A673 (cell line): ENCODE measurements around the gene IGSF21. TPM values are rescaled to one million over a fixed set of nuclear protein-coding genes. Genes with fewer than 3 reads are reported as not detected.

ENCODE experiments used
- BruUV-seq: library from RNA; stranded (reverse); fragments of 400-500 nt; replicated peaks from 2 replicates; lab custom pipeline; 2021; lab: Mats Ljungman, UMichigan
- CTCF ChIA-PET: fragments of 300-600 bp; sonication (Branson Sonifier 250); formaldehyde crosslinking; loops from one replicate; lab custom pipeline; 2022; ENCODE audit warnings: antibody characterized with exemption; lab: Charles Lee
- POLR2A ChIA-PET: fragments of 300-600 bp; sonication (Branson Sonifier 250); formaldehyde crosslinking; loops from one replicate; lab custom pipeline; 2022; ENCODE audit warnings: antibody characterized with exemption; ENCODE audit not compliant: low non-redundant PET; lab: Charles Lee
- DNase-seq: peaks from one replicate; pipeline ENCODE4 v3.0.0-alpha.2; 2015; ENCODE audit warnings: low spot score
- H3K27ac ChIP-seq: fragments of 200-600 bp; sonication (generic); 2 replicates; pipeline ENCODE4 v1.5.1; 2016; ENCODE audit warnings: mixed run types, low read depth, mild to moderate bottlenecking, mixed read lengths, antibody characterized with exemption, low read length; ENCODE audit not compliant: poor library complexity, severe bottlenecking
- H3K27me3 ChIP-seq: fragments of 200-600 bp; sonication (generic); replicated peaks from 2 replicates; pipeline ENCODE4 v1.6.1; 2017; ENCODE audit warnings: mixed run types, low read depth, mild to moderate bottlenecking, mixed read lengths, antibody characterized with exemption, low read length; ENCODE audit not compliant: insufficient read depth, poor library complexity
- H3K36me3 ChIP-seq: fragments of 200-600 bp; sonication (generic); 2 replicates; pipeline ENCODE4 v1.6.1; 2016; ENCODE audit warnings: mixed run types, mild to moderate bottlenecking, mixed read lengths, antibody characterized with exemption, low read length; ENCODE audit not compliant: insufficient read depth, poor library complexity, severe bottlenecking
- H3K4me1 ChIP-seq: fragments of 200-600 bp; sonication (generic); 2 replicates; pipeline ENCODE4 v1.6.1; 2017; ENCODE audit warnings: mixed run types, mild to moderate bottlenecking, mixed read lengths, antibody characterized with exemption, low read length; ENCODE audit not compliant: insufficient read depth, poor library complexity, severe bottlenecking
- H3K4me3 ChIP-seq: fragments of 200-600 bp; sonication (generic); 2 replicates; pipeline ENCODE4 v1.5.1; 2016; ENCODE audit warnings: low read depth, mixed run types, mild to moderate bottlenecking, mixed read lengths, low read length; ENCODE audit not compliant: poor library complexity, severe bottlenecking
- H3K9me3 ChIP-seq: fragments of 200-600 bp; sonication (generic); 2 replicates; pipeline ENCODE4 v1.6.1; 2016; ENCODE audit warnings: mixed run types, low read depth, mild to moderate bottlenecking, mixed read lengths, antibody characterized with exemption, low read length; ENCODE audit not compliant: poor library complexity, severe bottlenecking
- EZH2 ChIP-seq: fragments of 200-600 bp; sonication (generic); IDR thresholded peaks from 2 replicates; pipeline ENCODE4 v1.6.1; 2017; ENCODE audit warnings: borderline replicate concordance, low read depth, mild to moderate bottlenecking, mixed read lengths, antibody characterized with exemption, low read length; ENCODE audit not compliant: poor library complexity, severe bottlenecking
- intact Hi-C: fragments of 100-400 bp; cut with micrococcal nuclease; formaldehyde crosslinking; loops from one replicate; pipeline ENCODE4 v1.10.0; 2022; ENCODE audit not compliant: unreplicated experiment
- total RNA-seq: library from RNA; stranded (reverse); gene quantifications from 2 replicates; pipeline ENCODE4 v1.2.3, GENCODE V29; 2021
- TF ChIP-seq, protein P1 (sequence below): fragments of 300-800, 200-600 bp; sonication (generic); conservative IDR thresholded peaks from 2 replicates; pipeline ENCODE4 v1.5.1; 2017; ENCODE audit warnings: low read depth, mild to moderate bottlenecking, antibody characterized with exemption, low read length, moderate library complexity, mixed read lengths

IGSF21 gene
- total RNA-seq, 1 experiment from 2014 or later = 3.2 TPM

DNA sequence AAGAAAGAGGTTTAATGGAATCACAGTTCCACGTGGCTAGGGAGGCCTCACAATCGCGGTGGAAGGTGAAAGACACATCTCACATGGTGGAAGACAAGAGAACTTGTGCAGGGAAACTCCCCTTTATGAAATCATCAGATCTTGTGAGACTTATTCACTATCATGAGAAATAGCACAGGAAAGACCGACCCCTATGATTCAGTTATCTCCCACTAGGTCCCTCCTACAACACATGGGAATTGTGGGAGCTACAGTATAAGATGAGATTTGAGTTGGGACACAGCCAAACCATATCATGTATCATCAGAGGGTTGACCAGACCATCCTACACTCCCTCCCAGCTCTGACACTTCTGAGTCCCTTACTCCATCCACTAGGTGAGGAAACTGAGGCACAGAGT, 229.2 kb downstream of the IGSF21 start:
- TF ChIP-seq, protein P1, sequence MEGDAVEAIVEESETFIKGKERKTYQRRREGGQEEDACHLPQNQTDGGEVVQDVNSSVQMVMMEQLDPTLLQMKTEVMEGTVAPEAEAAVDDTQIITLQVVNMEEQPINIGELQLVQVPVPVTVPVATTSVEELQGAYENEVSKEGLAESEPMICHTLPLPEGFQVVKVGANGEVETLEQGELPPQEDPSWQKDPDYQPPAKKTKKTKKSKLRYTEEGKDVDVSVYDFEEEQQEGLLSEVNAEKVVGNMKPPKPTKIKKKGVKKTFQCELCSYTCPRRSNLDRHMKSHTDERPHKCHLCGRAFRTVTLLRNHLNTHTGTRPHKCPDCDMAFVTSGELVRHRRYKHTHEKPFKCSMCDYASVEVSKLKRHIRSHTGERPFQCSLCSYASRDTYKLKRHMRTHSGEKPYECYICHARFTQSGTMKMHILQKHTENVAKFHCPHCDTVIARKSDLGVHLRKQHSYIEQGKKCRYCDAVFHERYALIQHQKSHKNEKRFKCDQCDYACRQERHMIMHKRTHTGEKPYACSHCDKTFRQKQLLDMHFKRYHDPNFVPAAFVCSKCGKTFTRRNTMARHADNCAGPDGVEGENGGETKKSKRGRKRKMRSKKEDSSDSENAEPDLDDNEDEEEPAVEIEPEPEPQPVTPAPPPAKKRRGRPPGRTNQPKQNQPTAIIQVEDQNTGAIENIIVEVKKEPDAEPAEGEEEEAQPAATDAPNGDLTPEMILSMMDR = no peak
- TF ChIP-seq EZH2 = no peak
- Histone ChIP-seq H3K27ac (no peak overlapping the region), H3K9me3 (no peaks in the 10 kb centered on the region), H3K4me1 (no peaks in the 10 kb centered on the region), H3K36me3 (no peaks in the 10 kb centered on the region), H3K4me3 (no peak overlapping the region), H3K27me3 (no peaks in the 10 kb centered on the region)
- DNase-seq = no peak
- BruUV-seq = no TSS peak
- ChIA-PET CTCF (no interaction called here), POLR2A (no interaction called here)
- intact Hi-C loops = no loop called here

DNA sequence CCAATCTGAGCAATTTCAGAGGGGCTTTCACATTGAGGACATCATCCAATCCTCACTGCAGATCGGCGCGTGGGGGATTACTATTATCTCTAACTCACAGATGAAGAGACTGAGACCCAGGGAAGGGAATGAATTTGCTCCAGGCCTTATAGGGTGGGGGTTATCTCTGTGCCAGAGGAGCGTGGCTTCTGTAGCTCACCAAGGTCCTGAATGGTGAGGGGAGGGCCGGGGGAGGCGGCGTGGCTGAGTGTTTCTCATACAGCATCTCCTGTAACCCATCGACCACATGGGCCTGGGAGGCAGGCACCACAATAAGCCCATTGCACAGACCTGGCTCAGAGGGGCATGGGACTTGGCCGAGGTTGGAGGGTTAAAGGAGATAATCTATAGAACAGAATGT, 230.2 kb downstream of the IGSF21 start:
- intact Hi-C loops = no loop called here
- TF ChIP-seq, protein P1 = no peak
- TF ChIP-seq EZH2 = no peak
- Histone ChIP-seq H3K27ac (no peak overlapping the region), H3K27me3 (no peaks in the 10 kb centered on the region), H3K36me3 (no peaks in the 10 kb centered on the region), H3K4me1 (no peaks in the 10 kb centered on the region), H3K9me3 (no peaks in the 10 kb centered on the region), H3K4me3 (no peak overlapping the region)
- BruUV-seq = no TSS peak
- DNase-seq = no peak
- ChIA-PET CTCF (no interaction called here), POLR2A (no interaction called here)

DNA sequence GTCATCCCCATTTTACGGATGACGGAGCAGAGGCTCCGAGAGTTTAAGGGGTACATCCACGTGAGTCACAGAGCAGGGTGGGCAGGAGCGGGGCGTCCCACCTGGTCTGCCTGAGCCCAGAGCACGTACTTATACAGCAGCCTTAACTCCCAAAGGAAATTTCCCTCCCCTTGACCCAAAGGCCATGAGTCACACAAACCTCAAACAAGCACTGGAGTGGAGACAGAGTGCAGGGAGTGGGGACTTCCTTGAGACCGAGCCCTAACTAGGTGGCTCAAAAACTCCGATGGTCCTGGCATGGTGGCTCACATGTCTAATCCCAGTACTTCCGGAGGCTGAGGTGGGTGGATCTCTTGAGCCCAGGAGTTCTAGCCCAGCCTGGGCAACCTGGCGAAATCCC, 231.6 kb downstream of the IGSF21 start:
- no TSS peak for BruUV-seq
- Histone ChIP-seq H3K9me3 (no peaks in the 10 kb centered on the region), H3K27ac (no peak overlapping the region), H3K4me3 (no peak overlapping the region), H3K4me1 (peaks cover 2% of the 10 kb centered on the region), H3K27me3 (no peaks in the 10 kb centered on the region), H3K36me3 (no peaks in the 10 kb centered on the region)
- CTCF ChIA-PET = no interaction called here
- POLR2A ChIA-PET = no interaction called here
- intact Hi-C loops = no loop called here
- no peak for DNase-seq
- TF ChIP-seq EZH2 = no peak
- TF ChIP-seq, protein P1 = no peak
